Right cardiac atrium (tissue), 5 donors: ENCODE results near the gene RPS2. TPM values are rescaled to one million over a fixed set of nuclear protein-coding genes. Genes with fewer than 3 reads are reported as not detected.
A peak's percentile ranks its signal among the peaks of the same experiment; 100 is the strongest.
"Not testable (repeated sequence)": the region's sequence is repeated elsewhere in the genome, so short reads cannot be mapped to it uniquely, and the experiment has no call there.

ENCODE experiments used
- ATAC-seq, 2 donors: fragments of 200-7000 bp; cut with Tn5 transposase; one replicate each; pipeline versions ENCODE4 v1.8.0 to v1.9.1; 2020; ENCODE audit warnings: moderate library complexity in 2 of 2, mild to moderate bottlenecking in 1 of 2
- DNase-seq, 3 donors: peaks; one replicate each; pipeline ENCODE4 v3.0.0-alpha.2; 2020
- H3K27ac ChIP-seq: one replicate; pipeline ENCODE4 v1.5.1; 2013; ENCODE audit warnings: mild to moderate bottlenecking, low read length, control low read depth, moderate library complexity
- H3K27me3 ChIP-seq: one replicate; pipeline ENCODE4 v1.6.1; 2013; ENCODE audit not compliant: control insufficient read depth, insufficient read depth
- H3K4me1 ChIP-seq: one replicate; pipeline ENCODE4 v1.6.1; 2013; ENCODE audit warnings: low read length; ENCODE audit not compliant: control insufficient read depth, insufficient read depth
- H3K4me3 ChIP-seq: one replicate; pipeline ENCODE4 v1.5.1; 2013; ENCODE audit warnings: low read length, control low read depth
- H3K9me3 ChIP-seq: one replicate; pipeline ENCODE4 v1.6.1; 2013; ENCODE audit warnings: low read length; ENCODE audit not compliant: control insufficient read depth
- WGBS: extraction: QIAGEN DNeasy Blood & Tissue Kit; methylation state at CpG from one replicate; pipeline ENCODE4 v1.1.7; 2013; 5-methylcytosine and 5-hydroxymethylcytosine counted together
- intact Hi-C, 4 donors: fragments of 100-400 bp; cut with DNase I; formaldehyde crosslinking; loops; one replicate each; pipeline versions ENCODE4 v1.11.0 to v1.14.0; 2022 to 2023
- polyA plus RNA-seq: library from polyadenylated mRNA; stranded (reverse); fragments of 200-250 nt; gene quantifications from one replicate; pipeline ENCODE4 v1.2.3, GENCODE V29; 2013
- total RNA-seq, 4 donors: library from RNA; stranded (reverse); fragmentation: NEBNext Ultra II Directional; extraction: Animal tissue kit (Norgen Biotek cat#: 25700); gene quantifications; one replicate each; pipeline ENCODE4 v1.2.1, GENCODE V29; 2021
- donor health status: healthy with polysubstance abuse.
- donor health status: DM: no; HTN: yes; CAD: no.
- donor health status: DM: no; HTN: no; CAD: no.
- donor health status: DM: no; HTN: yes; CAD: no; lungs with severe emphysema.
- donor health status: DM: yes; HTN: yes; CAD: no.

Gene RPS2
- total and polyA plus RNA-seq, 5 donors, result 947 to 1,371 (median 1,077) TPM

GRCh38 chr16:1959269-1960039 is 5.2 kb downstream of the RPS2 start, which contains the start of gene NDUFB10:
TSS of gene NDUFB10 (plus strand) at chr16:1959538. CDS start at chr16:1959625, 87 bp downstream.
- ATAC-seq (peak; percentile 93 to 95), DNase-seq (peak; percentile 94 to 98 (median 98))
- no peaks in the 10 kb centered on the region for H3K27me3 ChIP-seq
- peak within 1 kb of the TSS; percentile 95 for H3K27ac ChIP-seq
- WGBS, result under 1% methylated on average over 79 of the region's 79 CpGs
- H3K9me3 ChIP-seq, result no peaks in the 10 kb centered on the region
- intact Hi-C loops, result no loop called here
- H3K4me3 ChIP-seq, result peak within 1 kb of the TSS; percentile 89
- peaks cover 10% of the 10 kb centered on the region for H3K4me1 ChIP-seq

- no peak overlapping the region for H3K4me3 ChIP-seq
- H3K27ac ChIP-seq, result peak overlapping the region; percentile 14
- ATAC-seq, result peak; percentile 2 to 8
Measured at GRCh38 chr16:1958715-1959268, 5.8 kb downstream of the RPS2 start.

GRCh38 chr16:1958143-1958491 is 6.5 kb downstream of the RPS2 start:
- H3K4me3 ChIP-seq, ATAC-seq, H3K27ac ChIP-seq, intact Hi-C loops, H3K27me3 ChIP-seq, H3K9me3 ChIP-seq, H3K4me1 ChIP-seq: not testable (repeated sequence)
- 70% methylated on average over 30 of the region's 30 CpGs for WGBS
- peak in 2 of 3 donors; percentile 19 to 59 for DNase-seq

More at GRCh38 chr16:1958715-1959268, 5.8 kb downstream of the RPS2 start:
- intact Hi-C loops, result no loop called here
- Histone ChIP-seq H3K27me3 (no peaks in the 10 kb centered on the region), H3K9me3 (no peaks in the 10 kb centered on the region), H3K4me1 (peaks cover 7% of the 10 kb centered on the region)
- peak; percentile 44 to 75 (median 72) for DNase-seq
- WGBS, result 27% methylated on average over 14 of the region's 14 CpGs

GRCh38 chr16:1957434-1958142 is 7.0 kb downstream of the RPS2 start:
- H3K4me3 ChIP-seq, H3K27ac ChIP-seq, intact Hi-C loops, H3K9me3 ChIP-seq, DNase-seq, H3K4me1 ChIP-seq, H3K27me3 ChIP-seq, ATAC-seq: not testable (repeated sequence)
- WGBS, result 84% methylated on average over 21 of the region's 22 CpGs

- DNase-seq (peak; percentile 13 to 41 (median 33)), ATAC-seq (peak; percentile 6 to 10)
- H3K4me1 ChIP-seq, result no peaks in the 10 kb centered on the region
- peak overlapping the region; percentile 65 for H3K27ac ChIP-seq
- WGBS, result 85% methylated on average over 22 of the region's 22 CpGs
- H3K4me3 ChIP-seq, result no peak overlapping the region
- H3K9me3 ChIP-seq, result no peaks in the 10 kb centered on the region
- intact Hi-C loops, result no loop called here
- H3K27me3 ChIP-seq, result no peaks in the 10 kb centered on the region
Measured at GRCh38 chr16:1953734-1954133, 10.9 kb downstream of the RPS2 start.

GRCh38 chr16:1950559-1950958 is 14.1 kb downstream of the RPS2 start:
- peak; percentile 47 to 48 for ATAC-seq
- Histone ChIP-seq H3K4me3 (no peak overlapping the region), H3K9me3 (no peaks in the 10 kb centered on the region), H3K4me1 (no peaks in the 10 kb centered on the region), H3K27ac (peak overlapping the region; percentile 61), H3K27me3 (no peaks in the 10 kb centered on the region)
- intact Hi-C loops, result no loop called here
- 68% methylated on average over 19 of the region's 19 CpGs for WGBS
- peak in 2 of 3 donors; percentile 67 to 71 for DNase-seq

- DNase-seq (peak in 1 of 3 donors; percentile 52), ATAC-seq (no peak)
- Histone ChIP-seq H3K9me3 (no peaks in the 10 kb centered on the region), H3K27ac (peak overlapping the region; percentile 7), H3K4me3 (no peak overlapping the region), H3K27me3 (no peaks in the 10 kb centered on the region), H3K4me1 (no peaks in the 10 kb centered on the region)
- 66% methylated on average over 7 of the region's 7 CpGs for WGBS
- intact Hi-C loops, result no loop called here
Measured at GRCh38 chr16:1950047-1950446, 14.6 kb downstream of the RPS2 start.

- H3K4me3 ChIP-seq, result no peak overlapping the region
- peak in 1 of 3 donors; percentile 13 for DNase-seq
- ATAC-seq, result no peak
- intact Hi-C loops, result no loop called here
- no peak overlapping the region for H3K27ac ChIP-seq
- H3K27me3 ChIP-seq, result no peaks in the 10 kb centered on the region
- H3K4me1 ChIP-seq, result no peaks in the 10 kb centered on the region
- H3K9me3 ChIP-seq, result no peaks in the 10 kb centered on the region
- WGBS, result 95% methylated on average over 11 of the region's 11 CpGs
Measured at GRCh38 chr16:1949507-1949906, 15.1 kb downstream of the RPS2 start.

- ATAC-seq (no peak), DNase-seq (no peak)
- 88% methylated on average over 9 of the region's 9 CpGs for WGBS
- H3K27ac ChIP-seq, result no peak overlapping the region
- intact Hi-C loops, result no loop called here
- no peaks in the 10 kb centered on the region for H3K9me3 ChIP-seq
- H3K27me3 ChIP-seq, result no peaks in the 10 kb centered on the region
- H3K4me1 ChIP-seq, result peaks cover 2% of the 10 kb centered on the region
- H3K4me3 ChIP-seq, result no peak overlapping the region
Measured at GRCh38 chr16:1947369-1947670, 17.3 kb downstream of the RPS2 start.

- ATAC-seq, result no peak
- Histone ChIP-seq H3K9me3 (no peaks in the 10 kb centered on the region), H3K27ac (no peak overlapping the region), H3K4me1 (peaks cover 5% of the 10 kb centered on the region), H3K27me3 (no peaks in the 10 kb centered on the region), H3K4me3 (no peak overlapping the region)
- intact Hi-C loops, result no loop called here
- WGBS, result 84% methylated on average over 38 of the region's 38 CpGs
- peak in 1 of 3 donors; percentile 50 for DNase-seq
Measured at GRCh38 chr16:1946495-1947368, 17.9 kb downstream of the RPS2 start.
